GM12878 (cell line): Measurements from ENCODE around the gene PABPC1L.

Source experiments
- PKNOX1 ChIP-seq: fragments of 450-650 bp; IDR thresholded peaks from 2 replicates; pipeline ENCODE4 v1.6.1; 2016; ENCODE audit warnings: mild to moderate bottlenecking
- STAT1 ChIP-seq: fragments of 450-650 bp; conservative IDR thresholded peaks from 2 replicates; pipeline ENCODE4 v1.6.1; 2014; ENCODE audit warnings: antibody characterized with exemption, mild to moderate bottlenecking

GRCh38 chr20:44969300-44969894, 59.5 kb downstream of the PABPC1L start:
- no peak for TF ChIP-seq STAT1
- no peak for TF ChIP-seq PKNOX1
